H1 (cell line): ENCODE data around the gene NPY5R. TPM values are rescaled to one million over a fixed set of nuclear protein-coding genes. Genes with fewer than 3 reads are reported as not detected.

Experiments used
- CTCF ChIA-PET: fragments of 300-600 bp; sonication (Branson Sonifier 250); formaldehyde crosslinking; loops from one replicate; lab custom pipeline; 2021; ENCODE audit not compliant: partially characterized antibody; lab: Charles Lee
- POLR2A ChIA-PET: fragments of 300-600 bp; sonication (Branson Sonifier 250); formaldehyde crosslinking; loops from one replicate; lab custom pipeline; 2021; ENCODE audit warnings: inconsistent platforms; ENCODE audit not compliant: partially characterized antibody; lab: Charles Lee
- DNase-seq, 2 experiments: peaks; one replicate each; pipeline versions ENCODE4 v3.0.0 to v3.0.0-alpha.2; 2010 to 2022; ENCODE audit warnings: low spot score in 2 of 2, low read depth in 1 of 2, mixed read lengths in 1 of 2
- FAIRE-seq: peaks from 2 replicates; lab custom pipeline; 2011; peaks lifted over from hg19 to GRCh38; lab: Jason Lieb, UNC
- H2AFZ ChIP-seq: 2 replicates; pipeline ENCODE4 v1.8.1; 2012; ENCODE audit warnings: low read length, inconsistent platforms
- H2AK5ac ChIP-seq: 2 replicates; pipeline ENCODE4 v1.6.1; 2013; ENCODE audit warnings: low read depth, low read length
- H2BK120ac ChIP-seq: replicated peaks from 2 replicates; pipeline ENCODE3; 2013; ENCODE audit warnings: low read depth, low read length, inconsistent platforms
- H2BK12ac ChIP-seq: 2 replicates; pipeline ENCODE4 v1.6.1; 2013; ENCODE audit warnings: low read depth, low read length
- H2BK15ac ChIP-seq: 2 replicates; pipeline ENCODE4 v1.6.1; 2013; ENCODE audit warnings: low read length
- H2BK20ac ChIP-seq: 2 replicates; pipeline ENCODE4 v1.6.1; 2013; ENCODE audit warnings: low read length
- H2BK5ac ChIP-seq: 2 replicates; pipeline ENCODE4 v1.6.1; 2013; ENCODE audit warnings: low read depth, low read length
- H3K14ac ChIP-seq: 2 replicates; pipeline ENCODE4 v1.6.1; 2013; ENCODE audit warnings: inconsistent platforms; ENCODE audit not compliant: insufficient read length
- H3K18ac ChIP-seq: 2 replicates; pipeline ENCODE4 v1.6.1; 2013; ENCODE audit warnings: low read length; ENCODE audit errors: extremely low read depth
- H3K23ac ChIP-seq: 2 replicates; pipeline ENCODE4 v1.6.1; 2013; ENCODE audit warnings: inconsistent platforms; ENCODE audit not compliant: insufficient read length
- H3K23me2 ChIP-seq: 2 replicates; pipeline ENCODE4 v1.6.1; 2013; ENCODE audit warnings: low read depth, low read length
- H3K27ac ChIP-seq: 2 replicates; pipeline ENCODE4 v1.6.1; 2011; ENCODE audit warnings: low read depth, low read length, inconsistent platforms
- H3K27me3 ChIP-seq, 4 experiments: replicated peaks in 1 of 4; 1 replicate in 1 of 4; 2 replicates in 3 of 4; pipeline versions ENCODE4 v1.6.1 to v1.8.1; 2011 to 2013; ENCODE audit warnings: low read length in 3 of 4, mild to moderate bottlenecking in 3 of 4, inconsistent platforms in 2 of 4, mixed read lengths in 2 of 4, moderate library complexity in 1 of 4; ENCODE audit not compliant: control insufficient read depth in 3 of 4, insufficient read depth in 3 of 4; ENCODE audit errors: extremely low read depth in 1 of 4
- H3K36me3 ChIP-seq, 4 experiments: 2 replicates each; pipeline versions ENCODE4 v1.6.1 to v1.8.1; 2011 to 2013; ENCODE audit warnings: mild to moderate bottlenecking in 4 of 4, low read length in 3 of 4, moderate library complexity in 2 of 4, control low read depth in 1 of 4, inconsistent platforms in 1 of 4; ENCODE audit not compliant: insufficient read depth in 4 of 4, control insufficient read depth in 2 of 4
- H3K4ac ChIP-seq: replicated peaks from 2 replicates; pipeline ENCODE3; 2013; ENCODE audit warnings: low read length, low read depth, mixed read lengths, inconsistent platforms; ENCODE audit not compliant: insufficient read length
- H3K4me1 ChIP-seq, 4 experiments: replicated peaks in 1 of 4; 1 replicate in 1 of 4; 2 replicates in 3 of 4; pipeline versions ENCODE4 v1.6.1 to v1.8.1; 2011 to 2013; ENCODE audit warnings: low read length in 3 of 4, inconsistent platforms in 2 of 4, mixed read lengths in 1 of 4; ENCODE audit not compliant: insufficient read depth in 4 of 4, control insufficient read depth in 3 of 4
- H3K4me2 ChIP-seq, 2 experiments: 2 replicates each; pipeline versions ENCODE4 v1.6.1 to v1.8.1; 2011 to 2013; ENCODE audit warnings: low read depth in 2 of 2, low read length in 2 of 2, control low read depth in 1 of 2, inconsistent platforms in 1 of 2, mild to moderate bottlenecking in 1 of 2; ENCODE audit not compliant: insufficient read depth in 1 of 2
- H3K4me3 ChIP-seq, 4 experiments: fragments of 200-600, 300-600 bp in 1 of 4; sonication (generic), shearing (Covaris generic), sonication (Bioruptor Twin) in 1 of 4; 2 replicates each; pipeline versions ENCODE4 v1.5.1 to v1.8.1; 2011 to 2016; ENCODE audit warnings: low read length in 4 of 4, low read depth in 3 of 4, control low read depth in 2 of 4, inconsistent platforms in 2 of 4, mild to moderate bottlenecking in 2 of 4, mixed read lengths in 1 of 4, moderate library complexity in 1 of 4; ENCODE audit not compliant: insufficient read depth in 2 of 4; ENCODE audit errors: extremely low read depth in 1 of 4
- H3K56ac ChIP-seq: replicated peaks from 2 replicates; pipeline ENCODE3; 2013; ENCODE audit warnings: low read depth, mild to moderate bottlenecking, mixed read lengths, low read length, inconsistent platforms; ENCODE audit not compliant: insufficient read length
- H3K79me1 ChIP-seq: 2 replicates; pipeline ENCODE4 v1.6.1; 2013; ENCODE audit warnings: low read depth, low read length, control low read depth
- H3K79me2 ChIP-seq, 2 experiments: 2 replicates each; pipeline versions ENCODE4 v1.6.1 to v1.8.1; 2012 to 2013; ENCODE audit warnings: low read length in 2 of 2, mild to moderate bottlenecking in 2 of 2, inconsistent platforms in 1 of 2; ENCODE audit not compliant: insufficient read depth in 2 of 2, control insufficient read depth in 1 of 2
- H3K9ac ChIP-seq, 4 experiments: replicated peaks in 1 of 4; 1 replicate in 1 of 4; 2 replicates in 3 of 4; pipeline versions ENCODE4 v1.6.1 to v1.8.1; 2011 to 2013; ENCODE audit warnings: low read depth in 3 of 4, low read length in 3 of 4, control low read depth in 2 of 4, mild to moderate bottlenecking in 2 of 4, moderate library complexity in 2 of 4, inconsistent platforms in 1 of 4; ENCODE audit errors: extremely low read depth in 1 of 4
- H3K9me3 ChIP-seq, 2 experiments: 2 replicates each; pipeline versions ENCODE4 v1.6.1 to v1.8.1; 2012 to 2013; ENCODE audit warnings: mild to moderate bottlenecking in 2 of 2, moderate library complexity in 2 of 2, control low read depth in 1 of 2, inconsistent platforms in 1 of 2, low read depth in 1 of 2, low read length in 1 of 2, mixed read lengths in 1 of 2; ENCODE audit not compliant: insufficient read depth in 2 of 2
- H4K20me1 ChIP-seq, 2 experiments: replicated peaks in 1 of 2; 2 replicates each; pipeline versions ENCODE3 to v1.8.1; 2011 to 2013; ENCODE audit warnings: inconsistent platforms in 2 of 2, low read length in 2 of 2, mild to moderate bottlenecking in 1 of 2; ENCODE audit not compliant: insufficient read depth in 2 of 2, control insufficient read depth in 1 of 2
- H4K5ac ChIP-seq: 2 replicates; pipeline ENCODE4 v1.6.1; 2013; ENCODE audit warnings: low read length, low read depth, mixed read lengths, inconsistent platforms; ENCODE audit not compliant: insufficient read length
- H4K8ac ChIP-seq: 2 replicates; pipeline ENCODE4 v1.8.0; 2013; ENCODE audit warnings: mild to moderate bottlenecking, moderate library complexity, low read length, inconsistent platforms; ENCODE audit not compliant: insufficient read depth; ENCODE audit errors: extremely low read depth
- H4K91ac ChIP-seq: replicated peaks from 2 replicates; pipeline ENCODE3; 2013; ENCODE audit warnings: low read length, mixed read lengths, inconsistent platforms; ENCODE audit not compliant: insufficient read length
- BACH1 ChIP-seq: IDR thresholded peaks from 2 replicates; pipeline ENCODE4 v1.6.1; 2012; ENCODE audit warnings: low read length, improper control_type of control experiment
- BCL11A ChIP-seq, 2 experiments: IDR thresholded peaks; one replicate each; pipeline ENCODE4 v1.6.1; 2011; ENCODE audit warnings: low read depth in 2 of 2, low read length in 2 of 2, mild to moderate bottlenecking in 2 of 2
- CBX5 ChIP-seq: fragments of 300-800, 300-1000 bp; sonication (generic); IDR thresholded peaks from 2 replicates; pipeline ENCODE4 v1.7.1; 2016; ENCODE audit warnings: antibody characterized with exemption, low read length, low read depth
- CHD2 ChIP-seq: IDR thresholded peaks from 2 replicates; pipeline ENCODE4 v1.6.1; 2012; ENCODE audit warnings: low read length, improper control_type of control experiment
- CTCF ChIP-seq, 3 experiments: IDR thresholded peaks; 1 replicate in 2 of 3; 2 replicates in 1 of 3; pipeline versions ENCODE4 v1.5.1 to v1.6.1; 2011; ENCODE audit warnings: low read length in 3 of 3, mild to moderate bottlenecking in 3 of 3, inconsistent platforms in 2 of 3, low read depth in 1 of 3, moderate library complexity in 1 of 3; ENCODE audit not compliant: insufficient read depth in 1 of 3; ENCODE audit errors: control extremely low read depth in 1 of 3
- RNF2 ChIP-seq: fragments of 200-900, 300-1000 bp; sonication (generic); IDR thresholded peaks from 2 replicates; pipeline ENCODE4 v1.7.1; 2016; ENCODE audit warnings: borderline replicate concordance, low read depth, mild to moderate bottlenecking, antibody characterized with exemption, low read length; ENCODE audit not compliant: poor library complexity, severe bottlenecking; ENCODE audit errors: missing control alignments
- USF2 ChIP-seq: IDR thresholded peaks from 2 replicates; pipeline ENCODE4 v1.6.1; 2011; ENCODE audit warnings: low read length, improper control_type of control experiment
- WGBS, 2 experiments: shearing (Covaris generic) in 1 of 2; methylation state at CpG; one replicate each; pipeline versions ENCODE4 v1.1.6 to v1.1.7; 2013 to 2015; ENCODE audit warnings: low lambda C conversion rate in 2 of 2, mixed read lengths in 2 of 2, inconsistent platforms in 1 of 2, low coverage in 1 of 2, missing lambda C conversion rate in 1 of 2; ENCODE audit not compliant: insufficient replicate concordance in 2 of 2, insufficient coverage in 1 of 2, insufficient read length in 1 of 2; ENCODE audit errors: extremely low coverage in 1 of 2, missing lambda C conversion rate in 1 of 2; 5-methylcytosine and 5-hydroxymethylcytosine counted together
- polyA plus RNA-seq, 7 experiments: library from polyadenylated mRNA; depleted of rRNA in 3 of 7; stranded (reverse) in 5 of 7; unstranded in 2 of 7; fragments of >200 nt in 5 of 7; fragments of 200-250 nt in 2 of 7; gene quantifications; 1 replicate in 5 of 7; 2 replicates in 1 of 7; 4 replicates in 1 of 7; pipeline versions ENCODE4 v1.2.1 to v1.2.3, GENCODE V29; 2011 to 2013; ENCODE audit warnings: missing spikeins in 2 of 7, mixed read lengths in 2 of 7
- total RNA-seq: library from RNA; stranded (reverse); fragmentation: NEBNext Ultra II Directional; extraction: Animal tissue kit (Norgen Biotek cat#: 25700); gene quantifications from 2 replicates; pipeline ENCODE4 v1.2.1, GENCODE V29; 2021

The NPY5R gene
- total and polyA plus RNA-seq, 2 of the 8 experiments (the other 6 are each of a cell fraction or from before 2014, with no cell fraction given), result 1.5 to 1.9 TPM

- Histone ChIP-seq H3K4me1 (peaks cover 0 to 3% (median 0%) of the 10 kb centered on the region in 4 experiments; a peak in 1 of 7 replicates), H3K9ac (no peak overlapping the region), H2AFZ (no peak overlapping the region), H2AK5ac (no peak overlapping the region), H2BK12ac (no peak overlapping the region), H3K79me2 (no peaks in the 10 kb centered on the region), H2BK120ac (no peak overlapping the region), H3K4me2 (no peak overlapping the region), H2BK20ac (no peak overlapping the region), H3K79me1 (no peaks in the 10 kb centered on the region), H4K8ac (no peak overlapping the region), H3K56ac (no peak overlapping the region), H4K91ac (no peak overlapping the region), H3K36me3 (0 out of 8 replicates have a peak, but pooled peaks cover 0 to 3% (median 0%) of the 10 kb centered on the region in 4 experiments), H3K9me3 (peaks cover 25 to 27% of the 10 kb centered on the region in 2 experiments), H3K18ac (no peak overlapping the region), H4K5ac (no peak overlapping the region), H4K20me1 (no peaks in the 10 kb centered on the region), H3K27ac (no peak overlapping the region), H3K23me2 (no peaks in the 10 kb centered on the region), H3K14ac (no peak overlapping the region), H3K23ac (no peak overlapping the region), H3K27me3 (no peaks in the 10 kb centered on the region), H2BK15ac (no peak overlapping the region), H2BK5ac (no peak overlapping the region), H3K4ac (no peak overlapping the region), H3K4me3 (no peak overlapping the region)
- ChIA-PET CTCF (interaction anchor here (1.0 to 1.6 kb wide), 6 partner anchors 9 to 269 kb away, joined by 3 to 4 read pairs (median 3); no protein-coding TSS in a partner anchor), POLR2A (interaction anchor here (1.6 kb wide), 1 partner anchor 15 kb away, joined by 6 read pairs; the partner anchor contains the start of gene NPY1R)
- DNase-seq (no peak), FAIRE-seq (no peak)
- 100% methylated on average over 1 of the region's 1 CpG; no CpG with 5 or more reads in 1 of the 2 experiments for WGBS, 2 experiments
- TF ChIP-seq USF2 (no peak), CHD2 (no peak), CTCF (IDR thresholded peaks at IDR 0.05; ENCODE audit: control extremely low read depth in 1 of 3, insufficient read depth in 1 of 3, low read depth in 1 of 3, low read length in 3 of 3) (no peak), CBX5 (no peak), BCL11A (IDR thresholded peaks at IDR 0.05; ENCODE audit: low read depth in 2 of 2, low read length in 2 of 2) (no peak), BACH1 (no peak), RNF2 (no peak)
Observed at GRCh38 chr4:163317110-163317509, 26.6 kb upstream of the NPY5R start.
